Fibroblast of gingiva (primary cell): ENCODE data around the gene CCDC47.
"Not testable (repeated sequence)": the region's sequence is repeated elsewhere in the genome, so short reads cannot be mapped to it uniquely, and the experiment has no call there.

Experiments used
- DNase-seq: peaks from one replicate; pipeline ENCODE4 v3.0.0-alpha.2; 2011; ENCODE audit warnings: low read depth

Gene CCDC47

DNA sequence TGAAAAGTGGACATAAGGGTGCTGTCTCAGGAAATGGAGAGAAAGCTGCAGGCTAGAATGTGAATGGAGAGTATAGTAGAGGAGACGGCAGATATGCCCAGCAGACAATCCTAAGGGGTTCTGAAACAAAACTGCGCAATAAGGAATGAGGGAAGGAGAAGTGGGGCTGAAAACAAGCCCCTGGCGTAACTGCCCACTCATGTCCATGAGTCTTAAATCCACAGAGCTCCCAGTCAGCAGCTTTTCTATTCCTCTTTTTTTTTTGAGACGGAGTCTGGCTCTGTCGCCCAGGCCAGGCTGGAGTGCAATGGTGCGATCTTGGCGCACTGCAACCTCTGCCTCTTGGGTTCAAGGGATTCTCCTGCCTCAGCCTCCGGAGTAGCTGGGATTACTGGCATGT lies 37.7 kb downstream of the CCDC47 start:
- no peak for DNase-seq

DNA sequence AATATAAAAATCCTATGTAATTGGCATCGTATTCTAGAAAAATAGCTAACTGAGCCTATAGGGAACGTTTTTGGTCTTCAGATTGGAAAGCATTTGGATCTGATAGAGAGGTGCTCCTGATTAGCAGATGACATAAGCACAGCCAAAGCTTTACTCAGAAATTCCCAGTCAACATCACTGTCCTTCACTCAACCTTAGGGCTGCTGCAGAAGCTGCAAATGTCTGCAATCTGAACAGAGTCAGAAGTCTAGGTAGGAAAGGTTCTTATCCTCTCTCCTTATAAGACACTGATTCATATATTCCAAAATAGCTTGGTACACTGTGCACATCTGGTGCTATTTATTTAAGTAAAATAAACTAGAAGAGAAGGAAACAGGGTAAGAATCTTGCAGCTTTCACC lies 51.0 kb downstream of the CCDC47 start:
- peak; percentile 22 for DNase-seq

DNA sequence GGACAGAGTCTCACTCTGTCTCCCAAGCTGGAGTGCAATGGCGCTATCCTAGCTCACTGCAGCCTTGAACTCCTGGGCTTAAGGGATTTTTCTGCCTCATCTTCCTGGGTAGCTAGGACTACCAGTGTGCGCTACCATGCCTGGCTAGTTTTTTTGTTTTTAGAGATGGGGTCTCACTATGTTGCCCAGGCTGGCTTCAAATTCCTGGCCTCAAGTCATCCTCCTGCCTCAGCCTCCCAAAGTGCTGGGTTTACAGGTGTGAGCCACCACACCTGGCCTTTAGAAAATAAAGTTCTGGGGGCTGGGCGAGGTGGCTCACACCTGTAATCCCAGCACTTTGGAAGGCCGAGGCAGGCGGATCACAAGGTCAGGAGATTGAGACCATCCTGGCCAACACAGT lies 53.2 kb downstream of the CCDC47 start:
- DNase-seq: not testable (repeated sequence)

DNA sequence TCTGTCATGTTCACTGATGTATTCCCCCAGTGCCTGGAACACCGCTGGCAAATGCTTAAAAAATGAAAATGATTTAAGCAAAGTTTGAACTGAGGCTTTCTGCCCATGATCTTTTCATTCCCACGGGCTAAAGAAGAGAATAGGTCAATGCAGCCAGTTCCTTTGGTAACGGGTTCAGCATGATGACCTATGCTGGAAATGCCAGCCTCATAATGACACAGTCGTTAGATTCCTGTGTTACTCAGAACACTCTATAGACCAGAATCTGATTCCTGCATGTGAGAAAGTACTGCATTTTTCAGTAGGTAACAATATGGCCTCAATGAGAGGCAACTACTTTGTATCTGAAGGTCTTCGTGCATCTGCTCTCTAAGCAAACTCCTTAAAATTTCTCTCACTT lies 54.4 kb downstream of the CCDC47 start:
- DNase-seq: no peak

DNA sequence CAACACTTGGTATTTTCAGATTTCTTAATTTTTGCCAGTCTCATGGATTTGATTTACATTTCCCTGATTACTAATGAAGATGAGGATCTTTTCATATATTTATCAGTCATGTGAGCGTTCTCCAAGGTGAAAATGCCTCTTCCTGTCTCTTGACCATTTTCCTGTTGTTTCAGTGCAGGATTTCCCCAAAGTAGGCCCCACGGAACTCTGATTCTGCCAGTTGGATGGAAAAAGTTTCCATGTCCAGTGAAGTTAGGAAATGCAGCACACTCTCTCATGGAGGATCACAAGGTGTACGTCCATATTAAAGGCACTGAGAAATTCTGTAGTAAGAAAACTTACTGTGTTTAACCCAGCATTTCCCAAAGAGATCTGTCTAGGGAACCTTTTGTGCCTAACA lies 57.0 kb downstream of the CCDC47 start:
- no peak for DNase-seq

DNA sequence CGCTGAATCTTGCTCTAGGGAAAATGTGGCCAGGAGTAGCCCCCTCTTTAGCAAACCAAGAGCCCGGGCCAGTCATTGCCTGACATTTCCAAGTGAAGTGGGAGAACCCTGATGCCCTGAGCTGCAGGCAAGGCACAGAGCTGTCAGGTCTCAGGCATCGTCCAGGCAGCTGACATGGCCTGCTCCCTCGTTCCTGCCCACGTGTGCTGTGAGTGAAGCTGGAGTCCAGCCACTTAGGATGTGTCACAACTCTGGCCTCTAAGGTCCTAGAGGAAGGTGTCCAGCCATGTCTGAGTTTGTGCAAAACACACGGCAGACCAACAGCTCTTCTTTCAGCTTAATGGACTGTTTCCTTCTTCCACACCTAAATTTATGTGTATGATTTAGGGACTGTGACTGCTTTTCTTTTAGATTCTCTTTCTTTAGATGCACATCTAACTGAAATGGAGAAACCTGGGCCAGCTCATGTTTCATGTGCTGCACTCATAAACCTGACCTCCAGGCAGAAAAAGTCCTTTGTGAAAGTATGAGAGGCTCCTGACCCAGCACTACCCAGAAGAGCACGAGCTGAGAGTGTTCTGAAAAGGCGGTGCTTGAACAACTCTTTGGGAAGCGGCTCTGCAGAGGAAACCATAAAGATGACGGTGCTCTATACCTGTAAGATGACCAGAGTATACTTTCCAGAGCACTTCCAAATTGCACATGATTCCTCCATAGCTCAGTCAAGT lies 58.7 kb downstream of the CCDC47 start:
- DNase-seq: peak; percentile 9

DNA sequence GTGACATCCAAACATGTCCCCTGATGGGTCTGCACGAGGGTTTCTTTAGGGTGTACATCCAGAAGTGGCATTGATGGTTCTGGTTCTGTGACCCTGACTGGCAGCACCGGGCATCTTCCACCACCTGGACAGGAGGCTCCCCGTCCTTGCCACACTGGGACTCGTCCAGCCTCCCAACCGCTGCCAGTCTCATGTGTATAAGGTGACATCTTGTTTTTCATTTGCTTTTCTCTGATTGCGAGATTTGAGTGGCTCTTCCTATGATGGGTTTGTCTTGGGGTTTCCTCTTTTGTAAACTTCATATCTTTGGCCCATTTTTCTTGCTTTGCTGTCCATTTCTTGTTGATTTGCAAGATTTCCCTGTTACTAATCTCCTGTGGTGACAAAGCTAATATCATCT lies 64.3 kb downstream of the CCDC47 start:
- DNase-seq: no peak

DNA sequence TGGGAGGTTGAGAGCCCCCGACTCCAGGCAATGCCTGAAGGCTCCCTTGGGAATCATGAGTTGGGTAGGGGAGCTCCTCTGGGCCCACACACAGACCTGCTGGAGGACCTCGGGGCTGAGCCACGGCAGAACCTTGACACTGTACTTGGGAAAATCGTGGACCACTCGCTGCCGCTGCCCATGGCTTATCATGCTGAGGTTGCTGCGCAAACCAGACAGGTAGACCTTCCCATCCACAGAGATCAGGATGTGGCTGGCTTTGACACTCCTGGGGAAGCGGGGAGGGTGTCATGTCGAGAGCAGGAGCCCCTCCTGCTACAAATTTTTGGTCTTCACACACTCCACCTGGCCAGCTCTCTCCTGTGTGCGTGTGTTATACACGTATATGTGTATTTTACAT lies 66.2 kb downstream of the CCDC47 start:
- DNase-seq: no peak

DNA sequence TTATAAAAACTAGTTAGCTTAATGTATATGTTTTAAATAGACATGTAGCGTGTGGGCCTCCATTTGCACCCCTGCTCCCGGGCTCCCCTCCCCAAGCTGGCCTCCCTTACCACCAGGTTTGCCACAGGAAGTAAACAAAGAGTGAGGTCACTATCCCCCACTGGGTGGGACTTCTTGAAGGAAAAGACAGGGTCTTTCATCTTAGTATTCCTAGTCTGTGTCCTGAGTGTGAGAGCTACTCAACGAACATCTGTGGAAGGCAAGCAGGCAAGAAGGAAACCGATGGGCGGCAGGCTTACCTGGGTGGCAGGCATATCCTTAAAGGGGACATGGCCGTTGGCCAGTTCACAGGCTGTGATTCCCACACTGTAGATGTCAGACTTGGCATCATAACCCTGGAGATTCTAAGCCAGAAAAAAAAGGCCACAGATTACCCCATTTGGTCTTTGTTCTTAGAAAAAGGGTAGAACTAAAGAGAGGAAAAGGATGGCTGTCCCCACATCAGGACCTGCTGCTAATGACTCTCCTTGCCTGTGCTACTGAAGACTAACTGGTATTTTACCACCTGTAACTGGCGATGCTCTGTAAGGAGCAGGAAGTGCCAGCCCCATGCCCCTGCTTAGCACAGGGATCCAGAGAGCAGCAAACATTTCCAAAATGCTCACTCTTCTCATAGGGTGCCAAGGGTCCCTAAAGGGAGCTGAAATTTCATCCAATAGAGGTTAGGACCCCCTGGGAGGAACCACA lies 66.9 kb downstream of the CCDC47 start:
- DNase-seq: no peak

DNA sequence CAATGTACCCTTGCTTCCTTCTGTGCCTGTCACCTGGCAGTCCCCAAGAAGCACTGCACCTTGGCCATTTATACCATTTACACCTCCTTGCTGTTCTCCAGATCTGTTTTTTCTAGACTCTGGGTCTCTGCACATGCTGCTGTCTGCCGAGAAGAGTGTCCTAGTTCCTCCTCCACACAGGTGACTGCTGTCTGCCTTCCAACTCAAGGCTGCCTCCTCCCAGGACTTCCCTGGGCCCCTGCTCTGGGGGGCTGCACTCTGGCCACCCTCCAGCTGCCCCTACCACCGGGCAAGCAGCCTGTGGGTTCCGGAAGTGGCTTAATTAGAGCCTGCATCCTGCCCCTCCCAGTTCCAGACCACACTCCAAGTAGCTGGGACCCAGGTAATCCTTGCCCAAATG lies 67.7 kb downstream of the CCDC47 start:
- no peak for DNase-seq

DNA sequence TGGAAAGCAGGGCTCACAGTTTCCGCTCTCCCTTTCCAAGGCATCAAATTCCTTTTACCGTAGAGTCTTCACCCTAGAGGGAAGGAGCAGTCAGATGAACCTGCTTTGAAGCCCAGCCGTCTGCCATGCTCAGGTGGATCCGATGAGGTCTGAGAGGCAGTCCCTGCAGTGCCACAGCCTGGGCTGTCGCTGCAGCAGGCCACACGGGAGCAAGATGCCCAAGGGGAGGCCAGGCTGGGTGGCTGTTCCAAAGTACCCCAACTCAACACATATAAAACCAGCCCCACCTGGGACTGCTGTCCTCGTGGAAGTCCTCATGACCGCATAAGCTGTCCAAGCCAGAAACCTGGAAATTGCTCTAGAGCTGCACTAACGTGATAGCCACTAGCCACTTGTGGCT lies 68.6 kb downstream of the CCDC47 start:
- no peak for DNase-seq

DNA sequence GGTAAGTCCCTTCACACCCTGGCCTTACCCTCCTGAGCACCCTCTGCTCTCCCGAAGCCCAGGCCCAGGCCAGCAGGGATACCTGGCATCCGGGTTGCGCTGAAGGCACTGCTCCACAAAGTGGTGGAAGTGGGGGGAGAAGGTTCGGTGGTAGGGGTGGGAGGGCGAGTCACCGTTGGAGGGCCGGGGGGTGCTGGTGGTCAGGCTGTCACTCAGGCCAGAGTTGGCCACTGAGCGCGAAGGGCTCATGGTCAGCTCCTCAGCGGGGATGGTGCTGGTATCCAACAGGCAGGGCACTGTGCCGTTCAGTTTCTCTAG lies 69.2 kb downstream of the CCDC47 start:
- DNase-seq: no peak

DNA sequence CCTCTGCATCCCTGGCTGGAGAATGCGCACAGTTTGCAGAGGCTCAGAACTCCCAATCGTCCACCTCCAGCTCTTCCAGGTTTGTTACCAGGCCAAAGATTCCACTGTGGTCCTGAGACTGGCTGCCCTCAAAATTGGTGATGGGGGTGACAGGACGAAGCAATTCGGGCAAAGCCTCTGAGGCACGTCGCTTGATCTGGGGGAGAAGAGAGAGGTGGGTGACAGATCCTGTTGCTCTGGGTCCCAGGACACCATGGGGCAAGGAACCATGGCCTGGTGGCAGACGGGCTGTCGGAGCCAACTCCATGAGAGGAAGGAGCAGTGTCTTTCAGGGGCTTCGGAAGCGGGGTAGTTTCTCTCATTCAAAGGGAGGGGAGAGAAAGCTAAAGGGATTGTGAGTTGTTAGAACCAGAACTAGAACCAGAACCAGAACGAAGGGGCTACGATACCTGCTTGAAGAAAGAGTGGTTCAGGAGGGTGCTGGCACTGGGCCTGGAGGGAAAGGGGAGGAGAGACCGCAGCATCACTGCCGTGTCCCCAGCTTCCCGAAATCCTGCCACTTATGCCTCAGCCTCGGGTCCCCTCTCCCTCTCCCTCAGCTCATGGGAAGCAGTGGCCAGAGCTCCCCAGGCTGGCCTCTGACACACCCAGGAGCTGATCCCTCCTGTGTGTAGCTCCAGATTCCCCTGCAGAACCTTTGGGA lies 69.7 kb downstream of the CCDC47 start:
- DNase-seq: no peak

DNA sequence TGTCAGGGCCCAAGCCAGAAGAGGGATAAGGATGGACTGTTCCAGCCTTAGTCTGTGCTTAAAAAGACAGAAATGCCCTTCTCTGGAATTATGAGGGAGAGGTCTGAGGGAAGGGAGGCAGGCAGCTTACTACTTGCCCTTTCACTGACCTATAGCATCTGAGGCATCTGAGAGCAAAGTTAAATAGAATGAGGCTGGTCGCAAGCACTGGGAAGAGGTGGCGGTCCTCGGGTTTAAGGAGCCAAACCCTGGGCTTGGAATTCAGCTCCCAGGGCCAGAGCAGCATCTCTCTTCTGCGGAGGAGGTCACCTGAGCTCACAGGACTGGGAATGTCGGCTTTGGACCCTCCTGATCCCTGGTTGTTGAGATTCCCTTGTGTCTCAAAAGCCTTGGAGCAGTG lies 70.4 kb downstream of the CCDC47 start:
- DNase-seq: no peak

DNA sequence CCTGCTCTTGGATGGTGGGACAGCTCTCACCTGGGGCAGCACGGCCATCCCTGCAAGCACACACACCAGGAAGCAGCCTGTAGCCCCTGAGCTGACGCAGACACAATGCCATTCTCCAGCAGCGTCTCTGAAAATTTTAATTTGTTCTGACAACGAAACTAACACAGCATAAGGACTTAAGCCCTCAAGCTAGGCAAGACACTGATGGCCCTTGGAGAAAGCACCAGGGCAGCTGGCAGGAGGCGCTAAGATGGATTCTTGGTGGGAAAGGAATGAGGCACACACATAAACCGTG lies 70.7 kb downstream of the CCDC47 start:
- DNase-seq: no peak

DNA sequence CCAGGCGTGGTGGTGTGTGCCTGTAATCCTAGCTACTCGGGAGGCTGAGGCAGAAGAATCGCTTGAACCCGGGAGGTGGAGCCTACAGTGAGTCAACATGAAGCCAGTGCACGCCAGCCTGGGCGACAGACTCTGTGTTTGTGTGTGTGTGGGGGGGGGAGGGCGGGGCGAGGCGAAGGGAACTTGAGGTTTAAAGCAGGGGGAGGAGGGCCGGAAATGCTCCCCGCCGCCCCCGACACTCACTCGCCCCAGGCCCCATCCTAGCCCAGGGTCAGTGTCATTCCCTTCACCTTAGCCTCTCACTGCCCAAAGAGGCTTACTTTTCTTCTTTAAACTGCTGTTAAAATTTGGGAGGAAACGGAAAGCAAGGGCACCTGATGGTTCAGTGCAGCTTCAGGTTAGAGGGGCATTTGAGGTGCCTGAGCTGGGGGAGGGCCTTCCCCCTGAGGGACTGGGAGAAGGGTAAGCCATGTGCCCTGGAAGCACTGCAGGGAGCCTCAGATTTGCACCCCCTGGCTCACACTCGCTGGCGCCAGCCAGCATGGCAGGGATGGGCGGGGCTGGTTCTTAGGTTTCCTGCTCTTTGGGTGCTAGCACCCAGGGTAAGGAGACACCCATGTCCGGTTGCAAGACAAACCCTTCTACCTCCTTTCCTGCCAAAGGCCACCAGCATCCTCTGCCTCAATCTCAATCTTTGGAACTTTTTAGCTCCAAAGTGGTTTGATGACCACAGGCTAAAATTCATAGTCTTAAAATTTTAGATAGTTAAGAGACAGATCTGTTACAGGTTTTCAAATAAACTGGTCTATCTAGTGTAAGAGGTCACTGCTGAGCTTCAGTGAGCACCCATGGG lies 71.3 kb downstream of the CCDC47 start:
- DNase-seq: no peak

DNA sequence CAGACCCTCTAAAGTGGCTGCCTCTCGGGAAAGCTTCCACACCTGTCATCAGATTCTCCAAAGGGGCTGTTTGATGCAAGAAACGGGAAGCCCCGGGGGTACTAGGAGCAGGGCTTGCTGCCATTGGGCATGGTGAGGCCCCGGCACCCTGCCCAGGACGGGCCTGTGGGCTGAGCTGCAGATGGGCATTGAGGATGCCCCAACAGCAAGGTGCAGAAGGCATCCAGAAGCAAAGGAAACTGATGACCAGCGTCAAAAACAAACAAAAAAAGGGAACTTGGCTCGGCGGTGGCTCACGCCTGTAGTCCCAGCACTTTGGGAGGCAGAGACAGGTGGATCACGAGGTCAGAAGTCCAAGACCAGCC lies 72.0 kb downstream of the CCDC47 start:
- DNase-seq: no peak

DNA sequence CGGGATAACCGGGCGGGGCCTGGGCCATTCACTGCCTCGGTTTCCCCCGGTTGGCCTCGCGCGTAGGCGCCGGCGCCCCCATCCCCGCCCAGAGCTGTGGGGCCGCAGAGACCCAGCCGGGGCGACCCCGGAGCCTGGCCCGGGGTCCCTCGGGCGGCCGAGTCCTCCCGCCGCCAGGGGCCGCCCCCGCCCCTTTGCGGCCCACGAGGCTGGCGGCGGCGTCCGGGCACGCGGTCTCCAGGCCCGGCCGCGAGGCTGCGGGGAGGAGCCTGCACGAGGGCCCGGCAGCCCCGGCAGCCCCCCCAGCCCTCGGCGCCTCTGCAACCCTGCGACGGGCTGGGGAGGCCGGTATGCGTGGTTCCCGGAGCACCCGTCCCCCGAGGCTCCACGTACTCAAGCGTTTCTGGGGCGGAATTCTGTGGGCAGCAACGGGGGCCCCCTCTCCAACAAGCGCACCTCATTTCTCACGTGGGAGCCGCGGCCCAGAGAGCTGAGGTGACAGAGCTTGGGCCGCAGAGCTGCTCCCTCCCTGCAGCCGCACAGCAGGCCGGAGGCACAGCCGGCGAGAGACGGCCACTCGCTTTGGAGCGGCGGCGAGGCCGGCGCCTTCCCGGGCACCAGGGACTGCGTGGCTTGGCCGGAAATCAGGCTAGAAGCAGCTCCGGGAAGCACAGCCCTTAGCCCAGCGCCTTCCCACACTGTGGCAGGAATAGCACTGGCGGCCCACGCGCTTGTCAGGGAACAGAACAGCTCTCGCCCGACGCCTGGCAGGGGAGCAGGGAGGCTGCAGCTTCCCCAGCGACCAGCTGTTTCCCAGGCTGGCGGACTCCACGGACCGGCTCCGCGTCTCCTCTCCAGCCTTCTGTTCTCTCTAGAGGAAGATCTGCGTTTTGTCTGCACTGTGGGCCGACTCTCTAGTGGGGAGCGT lies 72.6 kb downstream of the CCDC47 start:
- DNase-seq: peak; percentile 29

DNA sequence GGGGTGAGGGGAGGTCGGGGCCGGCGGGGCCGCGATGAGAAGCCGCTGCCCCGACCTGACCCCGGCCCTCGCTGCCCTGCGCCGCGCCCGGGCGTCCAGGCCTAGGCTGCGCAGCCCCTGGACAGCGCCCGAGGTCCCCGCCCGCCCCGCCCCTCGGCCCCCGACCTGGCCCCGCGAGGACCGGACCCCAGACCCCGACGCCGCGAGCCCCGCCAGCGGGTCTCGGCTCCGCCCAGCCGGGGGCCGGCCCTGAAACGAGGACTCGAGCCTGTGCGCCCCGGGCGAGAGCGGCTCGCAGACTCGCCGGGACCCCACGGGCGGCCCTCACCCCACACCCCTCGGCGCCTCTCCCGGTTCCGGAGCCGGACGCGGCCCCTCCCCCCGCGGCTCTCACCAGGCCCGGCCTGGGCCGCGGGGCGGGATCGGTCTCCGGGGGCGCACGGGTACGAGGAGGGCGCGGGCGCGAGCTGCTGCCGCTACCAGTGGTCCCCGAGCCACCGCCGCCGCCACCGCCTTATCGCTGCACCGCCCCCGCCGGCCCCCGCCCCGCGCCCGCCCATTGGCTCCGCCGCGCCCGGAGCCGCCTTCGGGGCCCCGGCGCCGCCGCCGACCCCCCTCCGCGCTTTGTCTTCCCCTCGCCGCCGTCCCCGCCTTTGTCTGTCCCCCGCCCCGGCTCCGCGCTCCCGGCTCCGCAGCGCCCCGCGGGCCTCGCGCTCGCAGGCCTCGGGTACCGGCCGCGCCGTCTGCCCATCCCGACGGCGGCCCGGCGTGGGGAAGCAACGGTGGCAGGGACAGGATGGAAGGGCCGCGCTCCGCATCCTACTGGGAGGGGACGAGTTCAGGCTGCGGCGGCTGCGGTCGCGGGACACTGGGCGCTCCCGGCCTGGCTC lies 73.5 kb downstream of the CCDC47 start, which contains the start of gene LIMD2:
LIMD2 (minus strand) TSS at position 488 of the 890 bp plus-strand sequence. CDS start 827 bp downstream, outside the sequence.
- no peak for DNase-seq

DNA sequence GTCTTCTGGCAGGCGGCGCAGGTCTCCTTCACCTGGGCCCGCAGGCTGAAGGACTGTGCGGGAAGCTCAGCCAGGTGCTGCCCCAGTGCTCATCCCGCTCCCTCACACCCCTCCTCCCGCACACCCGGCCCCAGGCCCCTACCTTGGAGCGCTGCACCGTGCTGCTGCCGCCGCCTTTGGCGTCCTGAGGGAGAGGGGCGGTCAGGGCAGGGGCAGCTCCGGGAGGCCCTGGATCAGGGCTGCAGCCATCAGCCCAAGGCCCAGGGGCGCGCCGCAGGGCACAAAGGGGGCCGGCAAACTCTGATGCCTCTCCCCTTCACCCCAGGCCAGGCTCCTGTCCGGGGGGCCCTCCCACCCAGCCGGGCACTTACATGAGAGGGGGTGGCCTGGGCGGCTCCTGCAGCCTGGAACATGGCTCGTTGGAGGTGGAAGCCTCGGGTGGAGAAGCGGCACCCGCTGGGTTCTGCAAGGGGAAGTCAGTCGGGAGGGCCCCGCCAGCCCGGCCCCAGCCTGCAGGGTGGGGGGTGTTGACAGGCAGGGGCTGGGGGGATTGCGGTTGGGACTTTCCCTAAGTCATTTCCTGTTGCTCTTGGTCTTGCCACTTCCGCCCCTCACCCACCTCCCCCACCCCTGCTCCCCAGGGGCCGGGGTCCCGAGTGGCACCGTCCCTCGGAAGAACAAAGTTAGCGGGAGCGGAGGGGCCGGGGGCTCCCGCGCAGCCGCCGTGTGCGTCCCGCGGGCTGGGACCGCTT lies 74.3 kb downstream of the CCDC47 start:
- no peak for DNase-seq
